ENCODE data around the gene BCAS1.

Gene BCAS1

GRCh38 chr20:54073288-54073687 lies 2.9 kb upstream of the BCAS1 start:
- no peak overlapping the region for H3K9ac ChIP-seq (ENCODE audit: low read length)
- H3K36me3 ChIP-seq (ENCODE audit: insufficient read depth, low read length) = no peaks in the 10 kb centered on the region
- H3K27me3 ChIP-seq (ENCODE audit: control insufficient read depth in 1 of 2, insufficient read depth in 2 of 2, low read length in 2 of 2) = no peaks in the 10 kb centered on the region
- H3K4me3 ChIP-seq (ENCODE audit: low read depth in 1 of 2, low read length in 2 of 2) = no peak overlapping the region
- no peak overlapping the region for H3K27ac ChIP-seq (ENCODE audit: low read depth, low read length)
- H3K4me1 ChIP-seq (ENCODE audit: insufficient read depth, low read length) = no peaks in the 10 kb centered on the region
- H3K9me3 ChIP-seq (ENCODE audit: low read length) = no peaks in the 10 kb centered on the region

- H3K27ac ChIP-seq (ENCODE audit: low read depth, low read length) = no peak overlapping the region
- H3K4me3 ChIP-seq (ENCODE audit: low read depth in 1 of 2, low read length in 2 of 2) = no peak overlapping the region
- H3K27me3 ChIP-seq (ENCODE audit: control insufficient read depth in 1 of 2, insufficient read depth in 2 of 2, low read length in 2 of 2) = no peaks in the 10 kb centered on the region
- H3K36me3 ChIP-seq (ENCODE audit: insufficient read depth, low read length) = no peaks in the 10 kb centered on the region
- no peaks in the 10 kb centered on the region for H3K9me3 ChIP-seq (ENCODE audit: low read length)
- no peaks in the 10 kb centered on the region for H3K4me1 ChIP-seq (ENCODE audit: insufficient read depth, low read length)
- H3K9ac ChIP-seq (ENCODE audit: low read length) = no peak overlapping the region
Measured at GRCh38 chr20:54069501-54069971, 858 bp downstream of the BCAS1 start.

GRCh38 chr20:54068966-54069365 lies 1.4 kb downstream of the BCAS1 start:
- Histone ChIP-seq H3K36me3 (ENCODE audit: insufficient read depth, low read length) (no peaks in the 10 kb centered on the region), H3K27me3 (ENCODE audit: control insufficient read depth in 1 of 2, insufficient read depth in 2 of 2, low read length in 2 of 2) (no peaks in the 10 kb centered on the region), H3K4me3 (ENCODE audit: low read depth in 1 of 2, low read length in 2 of 2) (no peak overlapping the region), H3K27ac (ENCODE audit: low read depth, low read length) (no peak overlapping the region), H3K9ac (ENCODE audit: low read length) (no peak overlapping the region), H3K4me1 (ENCODE audit: insufficient read depth, low read length) (no peaks in the 10 kb centered on the region), H3K9me3 (ENCODE audit: low read length) (no peaks in the 10 kb centered on the region)

GRCh38 chr20:54068495-54068894 lies 1.9 kb downstream of the BCAS1 start:
- Histone ChIP-seq H3K9ac (ENCODE audit: low read length) (no peak overlapping the region), H3K4me3 (ENCODE audit: low read depth in 1 of 2, low read length in 2 of 2) (no peak overlapping the region), H3K4me1 (ENCODE audit: insufficient read depth, low read length) (no peaks in the 10 kb centered on the region), H3K27me3 (ENCODE audit: control insufficient read depth in 1 of 2, insufficient read depth in 2 of 2, low read length in 2 of 2) (no peaks in the 10 kb centered on the region), H3K36me3 (ENCODE audit: insufficient read depth, low read length) (no peaks in the 10 kb centered on the region), H3K27ac (ENCODE audit: low read depth, low read length) (no peak overlapping the region), H3K9me3 (ENCODE audit: low read length) (no peaks in the 10 kb centered on the region)

GRCh38 chr20:54067606-54068174 lies 2.7 kb downstream of the BCAS1 start:
- no peaks in the 10 kb centered on the region for H3K9me3 ChIP-seq (ENCODE audit: low read length)
- no peaks in the 10 kb centered on the region for H3K27me3 ChIP-seq (ENCODE audit: control insufficient read depth in 1 of 2, insufficient read depth in 2 of 2, low read length in 2 of 2)
- H3K36me3 ChIP-seq (ENCODE audit: insufficient read depth, low read length) = no peaks in the 10 kb centered on the region
- no peak overlapping the region for H3K4me3 ChIP-seq (ENCODE audit: low read depth in 1 of 2, low read length in 2 of 2)
- H3K4me1 ChIP-seq (ENCODE audit: insufficient read depth, low read length) = no peaks in the 10 kb centered on the region
- H3K9ac ChIP-seq (ENCODE audit: low read length) = no peak overlapping the region
- H3K27ac ChIP-seq (ENCODE audit: low read depth, low read length) = no peak overlapping the region

- no peaks in the 10 kb centered on the region for H3K4me1 ChIP-seq (ENCODE audit: insufficient read depth, low read length)
- H3K27ac ChIP-seq (ENCODE audit: low read depth, low read length) = no peak overlapping the region
- H3K9me3 ChIP-seq (ENCODE audit: low read length) = no peaks in the 10 kb centered on the region
- no peak overlapping the region for H3K4me3 ChIP-seq (ENCODE audit: low read depth in 1 of 2, low read length in 2 of 2)
- no peak overlapping the region for H3K9ac ChIP-seq (ENCODE audit: low read length)
- H3K36me3 ChIP-seq (ENCODE audit: insufficient read depth, low read length) = no peaks in the 10 kb centered on the region
- H3K27me3 ChIP-seq (ENCODE audit: control insufficient read depth in 1 of 2, insufficient read depth in 2 of 2, low read length in 2 of 2) = no peaks in the 10 kb centered on the region
Measured at GRCh38 chr20:54065601-54066038, 4.8 kb downstream of the BCAS1 start.

GRCh38 chr20:54064939-54065338 lies 5.5 kb downstream of the BCAS1 start:
- Histone ChIP-seq H3K4me3 (ENCODE audit: low read depth in 1 of 2, low read length in 2 of 2) (no peak overlapping the region), H3K4me1 (ENCODE audit: insufficient read depth, low read length) (no peaks in the 10 kb centered on the region)

GRCh38 chr20:54063992-54064676 lies 6.3 kb downstream of the BCAS1 start:
- Histone ChIP-seq H3K4me1 (ENCODE audit: insufficient read depth, low read length) (no peaks in the 10 kb centered on the region), H3K36me3 (ENCODE audit: insufficient read depth, low read length) (no peaks in the 10 kb centered on the region), H3K27ac (ENCODE audit: low read depth, low read length) (no peak overlapping the region), H3K27me3 (ENCODE audit: control insufficient read depth in 1 of 2, insufficient read depth in 2 of 2, low read length in 2 of 2) (no peaks in the 10 kb centered on the region), H3K4me3 (ENCODE audit: low read depth in 1 of 2, low read length in 2 of 2) (no peak overlapping the region), H3K9me3 (ENCODE audit: low read length) (no peaks in the 10 kb centered on the region), H3K9ac (ENCODE audit: low read length) (no peak overlapping the region)

More at GRCh38 chr20:54064939-54065338, 5.5 kb downstream of the BCAS1 start:
- Histone ChIP-seq H3K27me3 (ENCODE audit: control insufficient read depth in 1 of 2, insufficient read depth in 2 of 2, low read length in 2 of 2) (no peaks in the 10 kb centered on the region), H3K9ac (ENCODE audit: low read length) (no peak overlapping the region), H3K27ac (ENCODE audit: low read depth, low read length) (no peak overlapping the region), H3K36me3 (ENCODE audit: insufficient read depth, low read length) (no peaks in the 10 kb centered on the region), H3K9me3 (ENCODE audit: low read length) (no peaks in the 10 kb centered on the region)

- H3K4me3 ChIP-seq (ENCODE audit: low read depth in 1 of 2, low read length in 2 of 2) = no peak overlapping the region
- H3K27me3 ChIP-seq (ENCODE audit: control insufficient read depth in 1 of 2, insufficient read depth in 2 of 2, low read length in 2 of 2) = no peaks in the 10 kb centered on the region
- H3K9ac ChIP-seq (ENCODE audit: low read length) = no peak overlapping the region
- no peaks in the 10 kb centered on the region for H3K4me1 ChIP-seq (ENCODE audit: insufficient read depth, low read length)
- H3K36me3 ChIP-seq (ENCODE audit: insufficient read depth, low read length) = no peaks in the 10 kb centered on the region
- no peak overlapping the region for H3K27ac ChIP-seq (ENCODE audit: low read depth, low read length)
- no peaks in the 10 kb centered on the region for H3K9me3 ChIP-seq (ENCODE audit: low read length)
Measured at GRCh38 chr20:54063580-54063979, 6.8 kb downstream of the BCAS1 start.

- no peaks in the 10 kb centered on the region for H3K4me1 ChIP-seq (ENCODE audit: insufficient read depth, low read length)
- no peak overlapping the region for H3K9ac ChIP-seq (ENCODE audit: low read length)
- no peak overlapping the region for H3K4me3 ChIP-seq (ENCODE audit: low read depth in 1 of 2, low read length in 2 of 2)
- no peaks in the 10 kb centered on the region for H3K36me3 ChIP-seq (ENCODE audit: insufficient read depth, low read length)
- H3K27ac ChIP-seq (ENCODE audit: low read depth, low read length) = no peak overlapping the region
- H3K9me3 ChIP-seq (ENCODE audit: low read length) = no peaks in the 10 kb centered on the region
- no peaks in the 10 kb centered on the region for H3K27me3 ChIP-seq (ENCODE audit: control insufficient read depth in 1 of 2, insufficient read depth in 2 of 2, low read length in 2 of 2)
Measured at GRCh38 chr20:54062812-54063280, 7.5 kb downstream of the BCAS1 start.

GRCh38 chr20:54061101-54061881 lies 9.1 kb downstream of the BCAS1 start:
- H3K27ac ChIP-seq (ENCODE audit: low read depth, low read length) = no peak overlapping the region
- no peaks in the 10 kb centered on the region for H3K9me3 ChIP-seq (ENCODE audit: low read length)
- no peak overlapping the region for H3K4me3 ChIP-seq (ENCODE audit: low read depth in 1 of 2, low read length in 2 of 2)
- no peaks in the 10 kb centered on the region for H3K4me1 ChIP-seq (ENCODE audit: insufficient read depth, low read length)
- no peaks in the 10 kb centered on the region for H3K27me3 ChIP-seq (ENCODE audit: control insufficient read depth in 1 of 2, insufficient read depth in 2 of 2, low read length in 2 of 2)
- H3K36me3 ChIP-seq (ENCODE audit: insufficient read depth, low read length) = no peaks in the 10 kb centered on the region
- H3K9ac ChIP-seq (ENCODE audit: low read length) = no peak overlapping the region

Measured in muscle layer of colon (tissue), 2 donors.